Measurements from ENCODE around the gene ZNF883. TPM values are rescaled to one million over a fixed set of nuclear protein-coding genes. Genes with fewer than 3 reads are reported as not detected.
A peak's percentile ranks its signal among the peaks of the same experiment; 100 is the strongest.

The ZNF883 gene
- total and polyA plus RNA-seq, 2 experiments from 2014 or later = 26.8 to 44.4 TPM

DNA sequence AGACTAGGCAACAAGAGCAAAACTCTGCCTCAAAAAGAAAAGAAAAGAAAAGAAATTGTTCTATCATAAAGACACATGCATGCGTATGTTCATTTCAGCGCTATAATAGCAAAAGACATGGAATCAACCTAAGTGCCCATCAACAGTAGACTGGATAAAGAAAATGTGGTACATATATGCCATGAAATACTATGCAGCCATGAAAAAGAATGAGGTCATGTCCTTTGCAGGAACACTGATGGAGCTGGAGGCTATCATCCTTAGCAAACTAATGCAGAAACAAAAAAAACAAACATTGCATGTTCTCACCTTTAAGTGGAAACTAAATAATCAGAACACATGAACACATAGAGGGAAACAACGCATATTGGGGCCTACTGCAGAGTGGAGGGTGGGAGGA is 6.3 kb upstream of the ZNF883 start (continued):
- TF ChIP-seq, protein P1, sequence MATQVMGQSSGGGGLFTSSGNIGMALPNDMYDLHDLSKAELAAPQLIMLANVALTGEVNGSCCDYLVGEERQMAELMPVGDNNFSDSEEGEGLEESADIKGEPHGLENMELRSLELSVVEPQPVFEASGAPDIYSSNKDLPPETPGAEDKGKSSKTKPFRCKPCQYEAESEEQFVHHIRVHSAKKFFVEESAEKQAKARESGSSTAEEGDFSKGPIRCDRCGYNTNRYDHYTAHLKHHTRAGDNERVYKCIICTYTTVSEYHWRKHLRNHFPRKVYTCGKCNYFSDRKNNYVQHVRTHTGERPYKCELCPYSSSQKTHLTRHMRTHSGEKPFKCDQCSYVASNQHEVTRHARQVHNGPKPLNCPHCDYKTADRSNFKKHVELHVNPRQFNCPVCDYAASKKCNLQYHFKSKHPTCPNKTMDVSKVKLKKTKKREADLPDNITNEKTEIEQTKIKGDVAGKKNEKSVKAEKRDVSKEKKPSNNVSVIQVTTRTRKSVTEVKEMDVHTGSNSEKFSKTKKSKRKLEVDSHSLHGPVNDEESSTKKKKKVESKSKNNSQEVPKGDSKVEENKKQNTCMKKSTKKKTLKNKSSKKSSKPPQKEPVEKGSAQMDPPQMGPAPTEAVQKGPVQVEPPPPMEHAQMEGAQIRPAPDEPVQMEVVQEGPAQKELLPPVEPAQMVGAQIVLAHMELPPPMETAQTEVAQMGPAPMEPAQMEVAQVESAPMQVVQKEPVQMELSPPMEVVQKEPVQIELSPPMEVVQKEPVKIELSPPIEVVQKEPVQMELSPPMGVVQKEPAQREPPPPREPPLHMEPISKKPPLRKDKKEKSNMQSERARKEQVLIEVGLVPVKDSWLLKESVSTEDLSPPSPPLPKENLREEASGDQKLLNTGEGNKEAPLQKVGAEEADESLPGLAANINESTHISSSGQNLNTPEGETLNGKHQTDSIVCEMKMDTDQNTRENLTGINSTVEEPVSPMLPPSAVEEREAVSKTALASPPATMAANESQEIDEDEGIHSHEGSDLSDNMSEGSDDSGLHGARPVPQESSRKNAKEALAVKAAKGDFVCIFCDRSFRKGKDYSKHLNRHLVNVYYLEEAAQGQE (IDR thresholded peaks at IDR 0.05; ENCODE audit: unreplicated experiment) = no peak
- TF ChIP-seq STAT1 (IDR thresholded peaks at IDR 0.05; ENCODE audit: unreplicated experiment) (no peak), ZNF331 (CRISPR knock-in tag; IDR thresholded peaks at IDR 0.05; ENCODE audit: low read depth) (no peak), NANOG (IDR thresholded peaks at IDR 0.05; ENCODE audit: borderline replicate concordance) (no peak)
- TF ChIP-seq, protein P2, sequence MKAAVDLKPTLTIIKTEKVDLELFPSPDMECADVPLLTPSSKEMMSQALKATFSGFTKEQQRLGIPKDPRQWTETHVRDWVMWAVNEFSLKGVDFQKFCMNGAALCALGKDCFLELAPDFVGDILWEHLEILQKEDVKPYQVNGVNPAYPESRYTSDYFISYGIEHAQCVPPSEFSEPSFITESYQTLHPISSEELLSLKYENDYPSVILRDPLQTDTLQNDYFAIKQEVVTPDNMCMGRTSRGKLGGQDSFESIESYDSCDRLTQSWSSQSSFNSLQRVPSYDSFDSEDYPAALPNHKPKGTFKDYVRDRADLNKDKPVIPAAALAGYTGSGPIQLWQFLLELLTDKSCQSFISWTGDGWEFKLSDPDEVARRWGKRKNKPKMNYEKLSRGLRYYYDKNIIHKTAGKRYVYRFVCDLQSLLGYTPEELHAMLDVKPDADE (IDR thresholded peaks at IDR 0.05) = no peak

DNA sequence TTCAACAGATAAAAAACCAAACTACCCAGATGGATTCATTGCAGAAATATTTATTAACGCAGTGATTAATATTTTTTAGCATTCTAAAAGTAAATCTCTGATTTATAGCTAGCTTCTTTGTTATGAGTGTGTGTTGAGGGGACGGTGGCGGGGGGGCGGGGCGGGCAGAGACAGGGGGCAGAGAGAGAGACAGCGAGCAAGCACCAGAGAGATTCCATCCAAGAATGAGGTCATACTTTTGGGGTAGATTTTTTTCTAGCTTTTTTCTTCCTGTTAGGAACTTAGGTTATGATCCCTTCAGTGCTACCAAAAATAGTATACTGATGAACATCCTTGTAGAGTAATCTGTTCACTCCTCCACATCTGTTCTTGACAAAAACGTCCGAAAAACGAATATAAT is 500 bp upstream of the ZNF883 start:
- Mint-ChIP-seq H3K27ac (no peak overlapping the region), H3K9me3 (peaks cover 53% of the 10 kb centered on the region)
- peak; percentile 24 for DNase-seq (ENCODE audit: low spot score)

DNA sequence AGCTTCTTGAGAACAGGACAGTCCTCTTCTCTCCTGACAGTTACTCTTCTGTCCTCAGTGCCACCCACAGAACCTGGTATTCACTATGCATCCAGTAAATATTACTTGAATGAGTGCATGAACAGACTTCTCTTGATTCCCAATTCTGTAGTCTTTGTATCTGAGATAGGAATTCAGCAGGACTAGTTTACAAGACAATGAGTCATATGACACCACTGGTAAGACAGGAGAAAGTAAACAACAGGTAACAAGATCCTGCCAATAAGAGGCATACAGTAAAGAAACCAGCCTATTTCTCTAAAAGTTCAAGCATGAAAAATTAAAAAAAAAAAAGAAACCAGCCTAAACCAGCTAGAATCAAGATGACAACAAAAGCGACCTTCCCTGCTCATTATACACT is 6.2 kb downstream of the ZNF883 start:
- no peak for ATAC-seq
- Histone ChIP-seq H3K4me1 (ENCODE audit: insufficient read depth) (peaks cover 7% of the 10 kb centered on the region; the same call in 1 of the 2 replicates), H3K27ac (ENCODE audit: low read depth) (no peak overlapping the region), H2AFZ (no peak overlapping the region), H3K4me3 (peak overlapping the region; percentile 28), H3K4me2 (peak overlapping the region; percentile 41; the same call in 1 of the 2 replicates), H3K79me2 (replicated peaks; ENCODE audit: insufficient read depth) (peaks cover 13% of the 10 kb centered on the region; the same call in 1 of the 2 replicates), H3K27me3 (ENCODE audit: insufficient read depth) (no peaks in the 10 kb centered on the region), H4K20me1 (replicated peaks; ENCODE audit: insufficient read depth) (no peaks in the 10 kb centered on the region), H3F3A (replicated peaks; ENCODE audit: low read depth) (no peaks in the 10 kb centered on the region), H3K9me2 (ENCODE audit: insufficient read depth) (0 out of 2 replicates have a peak, but pooled peaks cover 3% of the 10 kb centered on the region), H3K36me3 (ENCODE audit: insufficient read depth) (peaks cover 31% of the 10 kb centered on the region)
- Mint-ChIP-seq H3K9me3 (peaks cover 77% of the 10 kb centered on the region), H3K27ac (no peak overlapping the region), H3K27me3 (ENCODE audit: insufficient read depth, low read depth, poor library complexity) (peaks cover 3% of the 10 kb centered on the region), H3K36me3 (ENCODE audit: low read depth) (peaks cover 94% of the 10 kb centered on the region), H3K4me3 (no peak overlapping the region), H3K4me1 (peaks cover 10% of the 10 kb centered on the region; the same call in 2 of the 3 replicates)
- peak; percentile 51 for DNase-seq (ENCODE audit: low spot score)
- no peak for TF ChIP-seq EZH2 (IDR thresholded peaks at IDR 0.05; ENCODE audit: low read depth, unreplicated experiment)
- TF ChIP-seq, protein P3, sequence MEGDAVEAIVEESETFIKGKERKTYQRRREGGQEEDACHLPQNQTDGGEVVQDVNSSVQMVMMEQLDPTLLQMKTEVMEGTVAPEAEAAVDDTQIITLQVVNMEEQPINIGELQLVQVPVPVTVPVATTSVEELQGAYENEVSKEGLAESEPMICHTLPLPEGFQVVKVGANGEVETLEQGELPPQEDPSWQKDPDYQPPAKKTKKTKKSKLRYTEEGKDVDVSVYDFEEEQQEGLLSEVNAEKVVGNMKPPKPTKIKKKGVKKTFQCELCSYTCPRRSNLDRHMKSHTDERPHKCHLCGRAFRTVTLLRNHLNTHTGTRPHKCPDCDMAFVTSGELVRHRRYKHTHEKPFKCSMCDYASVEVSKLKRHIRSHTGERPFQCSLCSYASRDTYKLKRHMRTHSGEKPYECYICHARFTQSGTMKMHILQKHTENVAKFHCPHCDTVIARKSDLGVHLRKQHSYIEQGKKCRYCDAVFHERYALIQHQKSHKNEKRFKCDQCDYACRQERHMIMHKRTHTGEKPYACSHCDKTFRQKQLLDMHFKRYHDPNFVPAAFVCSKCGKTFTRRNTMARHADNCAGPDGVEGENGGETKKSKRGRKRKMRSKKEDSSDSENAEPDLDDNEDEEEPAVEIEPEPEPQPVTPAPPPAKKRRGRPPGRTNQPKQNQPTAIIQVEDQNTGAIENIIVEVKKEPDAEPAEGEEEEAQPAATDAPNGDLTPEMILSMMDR (conservative IDR thresholded peaks at IDR 0.05; ENCODE audit: low read depth in 2 of 2) = no peak
- no peak for TF ChIP-seq NANOG (IDR thresholded peaks at IDR 0.05; ENCODE audit: borderline replicate concordance)
- TF ChIP-seq, protein P2 (IDR thresholded peaks at IDR 0.05) = no peak
- no peak for TF ChIP-seq ZNF331 (CRISPR knock-in tag; IDR thresholded peaks at IDR 0.05; ENCODE audit: low read depth)
- TF ChIP-seq, protein P1 (IDR thresholded peaks at IDR 0.05; ENCODE audit: unreplicated experiment) = no peak
- no peak for TF ChIP-seq ZNF114 (CRISPR knock-in tag; IDR thresholded peaks at IDR 0.05)
- no peak for TF ChIP-seq STAT1 (IDR thresholded peaks at IDR 0.05; ENCODE audit: unreplicated experiment)
- no peak for TF ChIP-seq CREB1 (CRISPR knock-in tag; IDR thresholded peaks at IDR 0.05; ENCODE audit: low read depth)

More for the DNA sequence above, 500 bp upstream of the ZNF883 start:
- peaks cover 5% of the 10 kb centered on the region; the same call in 1 of the 2 replicates for H3K4me1 ChIP-seq (ENCODE audit: insufficient read depth)
- no peak for TF ChIP-seq EZH2phosphoT487 (IDR thresholded peaks at IDR 0.05; ENCODE audit: unreplicated experiment)
- no peaks in the 10 kb centered on the region for H4K20me1 ChIP-seq (replicated peaks; ENCODE audit: insufficient read depth)
- peak; percentile 17; the same call in 1 of the 3 replicates for ATAC-seq
- 0 out of 2 replicates have a peak, but pooled peaks cover 2% of the 10 kb centered on the region for H3K9me2 ChIP-seq (ENCODE audit: insufficient read depth)
- H2AFZ ChIP-seq = peak overlapping the region; percentile 23; the same call in 1 of the 2 replicates
- peaks cover 5% of the 10 kb centered on the region; the same call in 2 of the 3 replicates for H3K4me1 Mint-ChIP-seq
- H3K4me3 Mint-ChIP-seq = peak overlapping the region; percentile 94
- H3K27me3 Mint-ChIP-seq (ENCODE audit: insufficient read depth, low read depth, poor library complexity) = peaks cover 2% of the 10 kb centered on the region
- no peaks in the 10 kb centered on the region for H3F3A ChIP-seq (replicated peaks; ENCODE audit: low read depth)
- no peak overlapping the region for H3K27ac ChIP-seq (ENCODE audit: low read depth)
- peak overlapping the region; percentile 66 for H3K4me3 ChIP-seq
- H3K36me3 ChIP-seq (ENCODE audit: insufficient read depth) = no peaks in the 10 kb centered on the region
- peak overlapping the region; percentile 76 for H3K4me2 ChIP-seq
- H3K36me3 Mint-ChIP-seq (ENCODE audit: low read depth) = peaks cover 39% of the 10 kb centered on the region
- H3K27me3 ChIP-seq (ENCODE audit: insufficient read depth) = no peaks in the 10 kb centered on the region
- no peaks in the 10 kb centered on the region; the same call in 1 of the 2 replicates for H3K79me2 ChIP-seq (replicated peaks; ENCODE audit: insufficient read depth)

Data from GM23338 (cell line).